HepG2 (cell line): ENCODE data around the gene SH3PXD2A. TPM values are rescaled to one million over a fixed set of nuclear protein-coding genes. Genes with fewer than 3 reads are reported as not detected.

ENCODE experiments used
- HNRNPH1 ChIP-seq: fragments of 200-400 bp; formaldehyde crosslinking; optimal IDR thresholded peaks from 2 replicates; pipeline ENCODE3; 2017; ENCODE audit warnings: mild to moderate bottlenecking, low read depth, low read length
- HNRNPUL1 ChIP-seq: fragments of 200-400 bp; formaldehyde crosslinking; IDR thresholded peaks from 2 replicates; pipeline ENCODE4 v1.6.1; 2017; ENCODE audit warnings: low read depth, mild to moderate bottlenecking, low read length, moderate library complexity
- HOXA3 ChIP-seq: sonication (generic); formaldehyde crosslinking; IDR thresholded peaks from 2 replicates; pipeline ENCODE4 v1.5.0; 2020; ENCODE audit warnings: missing genetic modification reagents
- MXI1 ChIP-seq: IDR thresholded peaks from 3 replicates; pipeline ENCODE4 v1.6.1; 2012; ENCODE audit warnings: low read depth, low read length, inconsistent platforms, borderline replicate concordance
- NFRKB ChIP-seq: fragments of 450-650 bp; IDR thresholded peaks from 2 replicates; pipeline ENCODE4 v1.6.1; 2017
- SUZ12 ChIP-seq: fragments of 150-350 bp; IDR thresholded peaks from 2 replicates; pipeline ENCODE4 v1.6.1; 2014; ENCODE audit warnings: low read depth, low read length
- ZFYVE20 ChIP-seq: sonication (generic); formaldehyde crosslinking; IDR thresholded peaks from 2 replicates; pipeline ENCODE4 v1.8.0; 2023; ENCODE audit warnings: low read depth, mild to moderate bottlenecking, moderate library complexity, missing genetic modification reagents, borderline replicate concordance
- ZNF138 ChIP-seq: sonication (generic); formaldehyde crosslinking; IDR thresholded peaks from 2 replicates; pipeline ENCODE4 v1.5.0; 2020; ENCODE audit warnings: mild to moderate bottlenecking, low read depth, missing genetic modification reagents
- ZNF256 ChIP-seq: sonication (generic); formaldehyde crosslinking; conservative IDR thresholded peaks from 2 replicates; pipeline ENCODE4 v1.4.0; 2020; ENCODE audit warnings: missing genetic modification reagents
- polyA plus RNA-seq, 8 experiments: library from polyadenylated mRNA; depleted of rRNA in 3 of 8; stranded (reverse) in 7 of 8; unstranded in 1 of 8; fragments of >200 nt; fragmentation: Illumina TruSeq in 4 of 8; extraction: Trizol in 4 of 8; gene quantifications; 2 replicates each; pipeline versions ENCODE4 v1.2.1 to v1.2.3, GENCODE V29; 2011 to 2016; ENCODE audit warnings: low read depth in 4 of 8, missing spikeins in 1 of 8, mixed read lengths in 1 of 8; ENCODE audit not compliant: insufficient read depth in 1 of 8
- total RNA-seq, 5 experiments: library from RNA; depleted of rRNA; stranded (reverse); fragments of >200 nt; fragmentation: Illumina TruSeq; extraction: Trizol; gene quantifications; 2 replicates each; pipeline ENCODE4 v1.2.3, GENCODE V29; 2016; ENCODE audit warnings: low read depth in 1 of 5
- TF ChIP-seq, protein P1 (sequence below): sonication (generic); formaldehyde crosslinking; IDR thresholded peaks from 2 replicates; pipeline ENCODE4 v1.4.0; 2020; ENCODE audit warnings: missing genetic modification reagents
- TF ChIP-seq, protein P2 (sequence below), 2 experiments: fragments of 450-650 bp in 1 of 2; sonication (generic) in 1 of 2; formaldehyde crosslinking in 1 of 2; IDR thresholded peaks; 2 replicates each; pipeline versions ENCODE4 v1.6.1 to v1.8.0; 2016 to 2022; ENCODE audit warnings: antibody characterized with exemption in 1 of 2, mild to moderate bottlenecking in 1 of 2, missing genetic modification reagents in 1 of 2
- TF ChIP-seq, protein P3 (sequence below): sonication (generic); formaldehyde crosslinking; IDR thresholded peaks from 2 replicates; pipeline ENCODE4 v1.4.0; 2020; ENCODE audit warnings: missing genetic modification reagents
- TF ChIP-seq, protein P4 (sequence below): sonication (generic); formaldehyde crosslinking; IDR thresholded peaks from 2 replicates; pipeline ENCODE4 v1.8.0; 2022; ENCODE audit warnings: mild to moderate bottlenecking, missing genetic modification reagents, moderate library complexity

Gene SH3PXD2A
- total and polyA plus RNA-seq, 2 of the 13 experiments (the other 11 are each of a cell fraction or from before 2014, with no cell fraction given) = 11.1 to 11.3 TPM

DNA sequence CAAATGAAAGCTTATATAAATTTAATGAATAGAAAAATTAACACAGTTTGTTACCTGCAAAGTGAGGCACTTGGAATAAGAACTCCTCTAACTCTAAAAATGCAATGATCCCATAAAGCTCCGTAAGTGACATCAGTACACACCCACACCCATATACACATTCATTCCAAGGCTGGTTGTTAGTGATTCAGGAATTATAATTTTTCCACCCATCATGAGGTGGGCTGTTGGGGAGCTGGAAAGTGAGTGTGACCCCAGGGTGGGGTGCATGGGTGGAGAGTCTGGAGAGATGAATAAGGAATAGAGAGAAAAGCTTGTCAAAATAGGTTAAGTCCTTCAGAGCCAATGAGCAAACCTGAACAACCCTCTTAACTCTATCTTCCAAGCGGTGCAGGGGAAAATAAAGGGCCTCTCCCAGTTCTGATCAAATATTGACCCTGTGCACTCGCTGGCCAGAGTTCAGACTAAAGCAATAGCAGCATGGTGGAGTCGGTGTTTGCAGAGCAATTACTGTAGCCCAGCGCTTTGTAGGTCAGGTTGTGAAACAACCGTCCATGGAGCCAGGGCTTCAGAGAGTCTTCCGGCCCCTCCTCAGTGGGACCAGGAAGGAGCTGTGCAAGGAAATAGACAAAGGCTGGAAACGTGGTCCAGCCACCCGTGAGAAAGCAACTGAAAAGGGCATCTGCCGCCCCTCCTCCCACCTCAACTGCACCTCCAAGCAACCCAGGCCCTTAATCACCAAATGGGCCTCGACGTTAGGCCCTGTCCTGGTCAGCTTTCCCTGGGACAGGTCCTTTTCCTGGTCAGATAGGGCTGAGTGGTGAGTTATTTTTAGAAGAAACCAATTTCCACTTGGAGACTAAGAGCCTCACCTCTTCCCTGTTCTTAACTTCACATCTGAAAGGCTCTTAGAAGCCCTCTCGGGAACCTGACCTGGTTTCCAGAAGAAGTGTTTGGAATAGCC, 61.2 kb downstream of the SH3PXD2A start (continued):
- TF ChIP-seq, protein P1, sequence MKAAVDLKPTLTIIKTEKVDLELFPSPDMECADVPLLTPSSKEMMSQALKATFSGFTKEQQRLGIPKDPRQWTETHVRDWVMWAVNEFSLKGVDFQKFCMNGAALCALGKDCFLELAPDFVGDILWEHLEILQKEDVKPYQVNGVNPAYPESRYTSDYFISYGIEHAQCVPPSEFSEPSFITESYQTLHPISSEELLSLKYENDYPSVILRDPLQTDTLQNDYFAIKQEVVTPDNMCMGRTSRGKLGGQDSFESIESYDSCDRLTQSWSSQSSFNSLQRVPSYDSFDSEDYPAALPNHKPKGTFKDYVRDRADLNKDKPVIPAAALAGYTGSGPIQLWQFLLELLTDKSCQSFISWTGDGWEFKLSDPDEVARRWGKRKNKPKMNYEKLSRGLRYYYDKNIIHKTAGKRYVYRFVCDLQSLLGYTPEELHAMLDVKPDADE (CRISPR knock-in tag) = no peak
- TF ChIP-seq, protein P2, sequence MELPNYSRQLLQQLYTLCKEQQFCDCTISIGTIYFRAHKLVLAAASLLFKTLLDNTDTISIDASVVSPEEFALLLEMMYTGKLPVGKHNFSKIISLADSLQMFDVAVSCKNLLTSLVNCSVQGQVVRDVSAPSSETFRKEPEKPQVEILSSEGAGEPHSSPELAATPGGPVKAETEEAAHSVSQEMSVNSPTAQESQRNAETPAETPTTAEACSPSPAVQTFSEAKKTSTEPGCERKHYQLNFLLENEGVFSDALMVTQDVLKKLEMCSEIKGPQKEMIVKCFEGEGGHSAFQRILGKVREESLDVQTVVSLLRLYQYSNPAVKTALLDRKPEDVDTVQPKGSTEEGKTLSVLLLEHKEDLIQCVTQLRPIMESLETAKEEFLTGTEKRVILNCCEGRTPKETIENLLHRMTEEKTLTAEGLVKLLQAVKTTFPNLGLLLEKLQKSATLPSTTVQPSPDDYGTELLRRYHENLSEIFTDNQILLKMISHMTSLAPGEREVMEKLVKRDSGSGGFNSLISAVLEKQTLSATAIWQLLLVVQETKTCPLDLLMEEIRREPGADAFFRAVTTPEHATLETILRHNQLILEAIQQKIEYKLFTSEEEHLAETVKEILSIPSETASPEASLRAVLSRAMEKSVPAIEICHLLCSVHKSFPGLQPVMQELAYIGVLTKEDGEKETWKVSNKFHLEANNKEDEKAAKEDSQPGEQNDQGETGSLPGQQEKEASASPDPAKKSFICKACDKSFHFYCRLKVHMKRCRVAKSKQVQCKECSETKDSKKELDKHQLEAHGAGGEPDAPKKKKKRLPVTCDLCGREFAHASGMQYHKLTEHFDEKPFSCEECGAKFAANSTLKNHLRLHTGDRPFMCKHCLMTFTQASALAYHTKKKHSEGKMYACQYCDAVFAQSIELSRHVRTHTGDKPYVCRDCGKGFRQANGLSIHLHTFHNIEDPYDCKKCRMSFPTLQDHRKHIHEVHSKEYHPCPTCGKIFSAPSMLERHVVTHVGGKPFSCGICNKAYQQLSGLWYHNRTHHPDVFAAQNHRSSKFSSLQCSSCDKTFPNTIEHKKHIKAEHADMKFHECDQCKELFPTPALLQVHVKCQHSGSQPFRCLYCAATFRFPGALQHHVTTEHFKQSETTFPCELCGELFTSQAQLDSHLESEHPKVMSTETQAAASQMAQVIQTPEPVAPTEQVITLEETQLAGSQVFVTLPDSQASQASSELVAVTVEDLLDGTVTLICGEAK (IDR thresholded peaks at IDR 0.05) = no peak
- TF ChIP-seq, protein P2 (CRISPR knock-in tag; IDR thresholded peaks at IDR 0.05) = 0 out of 2 replicates have a peak, but pooled peaks have one; percentile 56
- TF ChIP-seq ZFYVE20 (CRISPR knock-in tag) (no peak), MXI1 (peak; percentile 86; the same call in 2 of the 3 replicates), ZNF256 (CRISPR knock-in tag) (no peak), HNRNPUL1 (no peak), ZNF138 (CRISPR knock-in tag) (no peak), NFRKB (no peak), HOXA3 (CRISPR knock-in tag) (peak; percentile 95), HNRNPH1 (no peak), SUZ12 (no peak)
- TF ChIP-seq, protein P3, sequence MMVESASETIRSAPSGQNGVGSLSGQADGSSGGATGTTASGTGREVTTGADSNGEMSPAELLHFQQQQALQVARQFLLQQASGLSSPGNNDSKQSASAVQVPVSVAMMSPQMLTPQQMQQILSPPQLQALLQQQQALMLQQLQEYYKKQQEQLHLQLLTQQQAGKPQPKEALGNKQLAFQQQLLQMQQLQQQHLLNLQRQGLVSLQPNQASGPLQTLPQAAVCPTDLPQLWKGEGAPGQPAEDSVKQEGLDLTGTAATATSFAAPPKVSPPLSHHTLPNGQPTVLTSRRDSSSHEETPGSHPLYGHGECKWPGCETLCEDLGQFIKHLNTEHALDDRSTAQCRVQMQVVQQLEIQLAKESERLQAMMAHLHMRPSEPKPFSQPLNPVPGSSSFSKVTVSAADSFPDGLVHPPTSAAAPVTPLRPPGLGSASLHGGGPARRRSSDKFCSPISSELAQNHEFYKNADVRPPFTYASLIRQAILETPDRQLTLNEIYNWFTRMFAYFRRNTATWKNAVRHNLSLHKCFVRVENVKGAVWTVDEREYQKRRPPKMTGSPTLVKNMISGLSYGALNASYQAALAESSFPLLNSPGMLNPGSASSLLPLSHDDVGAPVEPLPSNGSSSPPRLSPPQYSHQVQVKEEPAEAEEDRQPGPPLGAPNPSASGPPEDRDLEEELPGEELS = peak; percentile 96
- TF ChIP-seq, protein P4, sequence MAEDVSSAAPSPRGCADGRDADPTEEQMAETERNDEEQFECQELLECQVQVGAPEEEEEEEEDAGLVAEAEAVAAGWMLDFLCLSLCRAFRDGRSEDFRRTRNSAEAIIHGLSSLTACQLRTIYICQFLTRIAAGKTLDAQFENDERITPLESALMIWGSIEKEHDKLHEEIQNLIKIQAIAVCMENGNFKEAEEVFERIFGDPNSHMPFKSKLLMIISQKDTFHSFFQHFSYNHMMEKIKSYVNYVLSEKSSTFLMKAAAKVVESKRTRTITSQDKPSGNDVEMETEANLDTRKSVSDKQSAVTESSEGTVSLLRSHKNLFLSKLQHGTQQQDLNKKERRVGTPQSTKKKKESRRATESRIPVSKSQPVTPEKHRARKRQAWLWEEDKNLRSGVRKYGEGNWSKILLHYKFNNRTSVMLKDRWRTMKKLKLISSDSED (CRISPR knock-in tag) = no peak
